ENCODE data around the gene NPY2R.

The NPY2R gene

GRCh38 chr4:155252327-155252726, 43.9 kb downstream of the NPY2R start:
- DNase-seq: no peak

- DNase-seq: no peak
Measured at GRCh38 chr4:155263480-155263879, 55.0 kb downstream of the NPY2R start.

- no peak for DNase-seq
Measured at GRCh38 chr4:155265113-155265512, 56.7 kb downstream of the NPY2R start.

Data from stimulated activated CD4-positive, alpha-beta T cell treated with anti-CD3 and anti-CD28 coated beads, Interleukin-2, amount 100 ng/mL, for 48 hours (primary cell).